Measurements from ENCODE around the gene HOOK2.

The HOOK2 gene

GRCh38 chr19:12801466-12802266 lies 26.3 kb upstream of the HOOK2 start, which contains the start of the genes PRDX2 and THSD8:
PRDX2 (minus strand) TSS chr19:12801800; CDS start chr19:12801261, 539 bp downstream.
THSD8 (plus strand) TSS chr19:12802069; CDS start chr19:12802072, 3 bp downstream.
- WGBS (ENCODE audit: extremely low coverage, insufficient coverage, insufficient read length) = no CpG with 5 or more reads among the region's 78 CpGs
- H2BK12ac ChIP-seq (ENCODE audit: low read length) = no peak within 1 kb of the TSS

DNA sequence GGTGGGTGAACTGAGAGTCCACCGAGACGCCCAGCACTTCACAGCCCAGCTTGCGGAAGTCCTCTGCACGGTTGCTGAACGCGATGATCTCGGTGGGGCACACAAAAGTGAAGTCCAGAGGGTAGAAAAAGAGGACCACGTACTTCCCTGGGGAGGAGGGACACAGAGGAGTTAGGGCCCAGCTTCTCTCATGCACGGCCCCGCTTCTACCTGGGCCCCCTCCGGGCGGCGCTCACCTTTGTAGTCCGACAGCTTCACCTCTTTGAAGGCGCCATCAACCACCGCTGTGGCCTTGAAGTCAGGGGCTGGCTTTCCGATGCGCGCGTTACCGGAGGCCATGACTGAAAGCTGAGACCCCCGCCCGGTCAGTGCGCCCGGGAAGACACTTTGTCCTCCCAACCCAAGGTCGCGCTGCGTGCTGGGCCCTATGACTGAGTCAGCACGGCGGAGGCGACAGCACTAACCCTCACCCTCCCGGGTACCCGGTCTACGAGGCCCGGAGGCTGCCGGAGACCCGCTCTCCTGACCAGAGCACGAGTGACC lies 25.6 kb upstream of the HOOK2 start:
- H3K4ac ChIP-seq (ENCODE audit: low read depth, low read length) = peak overlapping the region; percentile 20
- peak overlapping the region; percentile 87 for H3K9ac ChIP-seq (ENCODE audit: low read length)
- peaks cover 4 to 11% of the 10 kb centered on the region in 2 experiments for H3K4me1 ChIP-seq (ENCODE audit: control insufficient read depth in 1 of 2, insufficient read depth in 2 of 2, low read length in 2 of 2)
- no peaks in the 10 kb centered on the region for H3K9me3 ChIP-seq (ENCODE audit: insufficient read depth, low read depth, low read length)
- peak overlapping the region; percentile 0 for H2BK120ac ChIP-seq (ENCODE audit: insufficient read depth, low read length, poor library complexity)
- H3K27ac ChIP-seq (ENCODE audit: low read depth, low read length) = no peak overlapping the region
- no peak overlapping the region for H3K23ac ChIP-seq (ENCODE audit: low read length)
- peak overlapping the region; percentile 13 for H3K18ac ChIP-seq (ENCODE audit: low read length)
- peak overlapping the region; percentile 94 for H3K4me3 ChIP-seq (ENCODE audit: low read depth, low read length)
- H2AFZ ChIP-seq (ENCODE audit: insufficient read depth, low read length, poor library complexity) = peak overlapping the region; percentile 19
- peak overlapping the region; percentile 63 for H4K8ac ChIP-seq (ENCODE audit: low read depth, low read length)
- peak overlapping the region; percentile 92 for H3K4me2 ChIP-seq (ENCODE audit: low read length)
- H3K27me3 ChIP-seq (ENCODE audit: insufficient read depth, low read length) = no peaks in the 10 kb centered on the region
- H3K79me1 ChIP-seq (ENCODE audit: low read length) = peaks cover 6% of the 10 kb centered on the region
- DNase-seq = peak in 1 of 2 donors; percentile 32
- peak overlapping the region; percentile 25 for H3K14ac ChIP-seq (ENCODE audit: low read length)
- peak overlapping the region; percentile 3 for H4K12ac ChIP-seq (ENCODE audit: low read depth, low read length)
- no CpG with 5 or more reads among the region's 38 CpGs for WGBS (ENCODE audit: extremely low coverage, insufficient coverage, insufficient read length)
- peaks cover 6% of the 10 kb centered on the region for H3K79me2 ChIP-seq (ENCODE audit: control insufficient read depth, insufficient read depth, low read length, poor library complexity)
- peak overlapping the region; percentile 54 for H4K91ac ChIP-seq (ENCODE audit: low read depth, low read length)
- peaks cover 17% of the 10 kb centered on the region in 2 experiments for H3K36me3 ChIP-seq (ENCODE audit: control insufficient read depth in 1 of 2, insufficient read depth in 2 of 2, low read length in 2 of 2)
- H2BK12ac ChIP-seq (ENCODE audit: low read length) = no peak overlapping the region
- H2AK5ac ChIP-seq (ENCODE audit: low read length) = no peak overlapping the region
- H2BK5ac ChIP-seq (ENCODE audit: low read depth, low read length, poor library complexity) = no peak overlapping the region

More at GRCh38 chr19:12801466-12802266, 26.3 kb upstream of the HOOK2 start, which contains the start of the genes PRDX2 and THSD8:
- H3K79me1 ChIP-seq (ENCODE audit: low read length) = peaks cover 11% of the 10 kb centered on the region
- H3K23ac ChIP-seq (ENCODE audit: low read length) = no peak within 1 kb of the TSS
- peak within 1 kb of the TSS; percentile 92 for H3K4me2 ChIP-seq (ENCODE audit: low read length)
- peak within 1 kb of the TSS; percentile 54 for H4K91ac ChIP-seq (ENCODE audit: low read depth, low read length)
- peak within 1 kb of the TSS; percentile 25 for H3K14ac ChIP-seq (ENCODE audit: low read length)
- no peaks in the 10 kb centered on the region for H3K27me3 ChIP-seq (ENCODE audit: insufficient read depth, low read length)
- peak within 1 kb of the TSS; percentile 13 for H3K18ac ChIP-seq (ENCODE audit: low read length)
- H4K8ac ChIP-seq (ENCODE audit: low read depth, low read length) = peak within 1 kb of the TSS; percentile 63
- peak within 1 kb of the TSS; percentile 0 for H2BK120ac ChIP-seq (ENCODE audit: insufficient read depth, low read length, poor library complexity)
- H3K27ac ChIP-seq (ENCODE audit: low read depth, low read length) = no peak within 1 kb of the TSS
- peak within 1 kb of the TSS; percentile 87 for H3K9ac ChIP-seq (ENCODE audit: low read length)
- peak within 1 kb of the TSS; percentile 94 for H3K4me3 ChIP-seq (ENCODE audit: low read depth, low read length)
- H3K79me2 ChIP-seq (ENCODE audit: control insufficient read depth, insufficient read depth, low read length, poor library complexity) = peaks cover 8% of the 10 kb centered on the region
- DNase-seq = peak in 1 of 2 donors; percentile 84
- peak within 1 kb of the TSS; percentile 20 for H3K4ac ChIP-seq (ENCODE audit: low read depth, low read length)
- peak within 1 kb of the TSS; percentile 88 for H2AFZ ChIP-seq (ENCODE audit: insufficient read depth, low read length, poor library complexity)
- peaks cover 6 to 15% of the 10 kb centered on the region in 2 experiments for H3K4me1 ChIP-seq (ENCODE audit: control insufficient read depth in 1 of 2, insufficient read depth in 2 of 2, low read length in 2 of 2)
- no peak within 1 kb of the TSS for H2BK5ac ChIP-seq (ENCODE audit: low read depth, low read length, poor library complexity)
- H4K12ac ChIP-seq (ENCODE audit: low read depth, low read length) = peak within 1 kb of the TSS; percentile 3
- peaks cover 17% of the 10 kb centered on the region in 2 experiments for H3K36me3 ChIP-seq (ENCODE audit: control insufficient read depth in 1 of 2, insufficient read depth in 2 of 2, low read length in 2 of 2)
- no peaks in the 10 kb centered on the region for H3K9me3 ChIP-seq (ENCODE audit: insufficient read depth, low read depth, low read length)
- no peak within 1 kb of the TSS for H2AK5ac ChIP-seq (ENCODE audit: low read length)

DNA sequence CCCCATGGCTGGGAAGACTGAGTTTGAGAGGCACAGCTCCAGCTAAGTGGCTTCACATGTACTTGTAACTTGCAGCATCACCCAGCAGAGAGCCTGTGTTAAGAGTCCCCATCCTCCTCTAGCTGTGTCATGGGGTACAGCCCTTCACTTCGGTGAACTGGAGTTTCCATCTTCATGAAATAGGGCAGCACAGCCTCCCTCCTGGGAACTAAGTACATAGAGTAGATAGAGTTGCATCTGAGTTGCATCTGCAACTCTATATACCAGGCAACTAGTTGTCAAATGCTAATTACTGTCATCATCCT lies 25.1 kb upstream of the HOOK2 start:
- no peak overlapping the region for H4K8ac ChIP-seq (ENCODE audit: low read depth, low read length)
- H3K4ac ChIP-seq (ENCODE audit: low read depth, low read length) = no peak overlapping the region
- H3K36me3 ChIP-seq (ENCODE audit: control insufficient read depth in 1 of 2, insufficient read depth in 2 of 2, low read length in 2 of 2) = peaks cover 17% of the 10 kb centered on the region in 2 experiments
- DNase-seq = no peak
- H4K12ac ChIP-seq (ENCODE audit: low read depth, low read length) = no peak overlapping the region
- H3K23ac ChIP-seq (ENCODE audit: low read length) = no peak overlapping the region
- H4K91ac ChIP-seq (ENCODE audit: low read depth, low read length) = no peak overlapping the region
- H2BK5ac ChIP-seq (ENCODE audit: low read depth, low read length, poor library complexity) = no peak overlapping the region
- no peak overlapping the region for H2AFZ ChIP-seq (ENCODE audit: insufficient read depth, low read length, poor library complexity)
- peaks cover 6% of the 10 kb centered on the region for H3K79me2 ChIP-seq (ENCODE audit: control insufficient read depth, insufficient read depth, low read length, poor library complexity)
- H3K27me3 ChIP-seq (ENCODE audit: insufficient read depth, low read length) = no peaks in the 10 kb centered on the region
- peaks cover 4 to 9% of the 10 kb centered on the region in 2 experiments for H3K4me1 ChIP-seq (ENCODE audit: control insufficient read depth in 1 of 2, insufficient read depth in 2 of 2, low read length in 2 of 2)
- H3K79me1 ChIP-seq (ENCODE audit: low read length) = peaks cover 6% of the 10 kb centered on the region
- no peak overlapping the region for H2BK12ac ChIP-seq (ENCODE audit: low read length)
- H3K27ac ChIP-seq (ENCODE audit: low read depth, low read length) = no peak overlapping the region
- no peaks in the 10 kb centered on the region for H3K9me3 ChIP-seq (ENCODE audit: insufficient read depth, low read depth, low read length)
- no peak overlapping the region for H2AK5ac ChIP-seq (ENCODE audit: low read length)
- no peak overlapping the region for H3K18ac ChIP-seq (ENCODE audit: low read length)
- H2BK120ac ChIP-seq (ENCODE audit: insufficient read depth, low read length, poor library complexity) = no peak overlapping the region
- H3K4me3 ChIP-seq (ENCODE audit: low read depth, low read length) = no peak overlapping the region
- peak overlapping the region; percentile 92 for H3K4me2 ChIP-seq (ENCODE audit: low read length)
- H3K9ac ChIP-seq (ENCODE audit: low read length) = no peak overlapping the region
- WGBS (ENCODE audit: extremely low coverage, insufficient coverage, insufficient read length) = no CpG with 5 or more reads among the region's 1 CpG
- H3K14ac ChIP-seq (ENCODE audit: low read length) = no peak overlapping the region

DNA sequence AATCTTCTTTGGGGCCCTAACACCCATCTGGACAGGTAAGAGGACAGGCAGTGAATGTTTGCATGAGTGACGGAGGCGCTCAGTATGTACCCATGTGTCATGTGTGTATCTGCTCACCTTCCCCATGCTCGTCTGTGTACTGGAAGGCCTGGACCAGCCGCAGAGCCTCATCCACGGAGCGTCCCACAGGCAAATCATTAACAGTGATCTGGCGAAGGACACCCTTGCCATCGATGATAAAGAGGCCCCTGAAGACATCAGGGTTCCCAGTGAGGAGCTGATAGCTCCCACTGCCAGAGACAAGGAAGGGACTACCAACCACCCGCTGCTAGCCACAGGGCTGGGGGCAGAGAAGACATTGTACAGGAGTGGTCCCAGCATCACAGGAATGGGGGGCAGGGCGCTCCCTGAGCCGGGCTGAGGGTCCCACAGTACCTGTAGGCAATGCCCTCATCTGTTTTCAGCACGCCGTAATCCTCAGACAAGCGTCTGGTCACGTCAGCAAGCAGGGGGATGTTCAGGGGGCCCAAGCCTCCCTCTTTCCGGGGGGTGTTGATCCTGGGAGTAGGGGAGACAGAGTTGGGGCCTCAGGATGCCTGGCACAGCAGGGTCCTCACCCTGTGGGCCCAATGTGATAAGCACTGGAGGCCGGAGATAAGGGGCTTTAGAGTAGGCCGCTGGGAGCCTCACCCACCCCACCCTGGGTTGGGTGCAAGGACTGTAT lies 24.6 kb upstream of the HOOK2 start:
- Histone ChIP-seq H2AFZ (ENCODE audit: insufficient read depth, low read length, poor library complexity) (no peak overlapping the region), H2AK5ac (ENCODE audit: low read length) (no peak overlapping the region), H3K4me1 (ENCODE audit: control insufficient read depth in 1 of 2, insufficient read depth in 2 of 2, low read length in 2 of 2) (peaks cover 4 to 9% of the 10 kb centered on the region in 2 experiments), H3K27me3 (ENCODE audit: insufficient read depth, low read length) (no peaks in the 10 kb centered on the region), H3K27ac (ENCODE audit: low read depth, low read length) (no peak overlapping the region), H3K18ac (ENCODE audit: low read length) (no peak overlapping the region), H4K12ac (ENCODE audit: low read depth, low read length) (no peak overlapping the region), H3K23ac (ENCODE audit: low read length) (no peak overlapping the region), H3K4ac (ENCODE audit: low read depth, low read length) (no peak overlapping the region), H3K4me2 (ENCODE audit: low read length) (peak overlapping the region; percentile 92), H3K36me3 (ENCODE audit: control insufficient read depth in 1 of 2, insufficient read depth in 2 of 2, low read length in 2 of 2) (peaks cover 17% of the 10 kb centered on the region in 2 experiments), H3K14ac (ENCODE audit: low read length) (no peak overlapping the region), H3K4me3 (ENCODE audit: low read depth, low read length) (no peak overlapping the region), H2BK12ac (ENCODE audit: low read length) (no peak overlapping the region), H3K9me3 (ENCODE audit: insufficient read depth, low read depth, low read length) (no peaks in the 10 kb centered on the region), H2BK120ac (ENCODE audit: insufficient read depth, low read length, poor library complexity) (no peak overlapping the region), H4K91ac (ENCODE audit: low read depth, low read length) (no peak overlapping the region), H3K79me1 (ENCODE audit: low read length) (peaks cover 6% of the 10 kb centered on the region), H3K9ac (ENCODE audit: low read length) (no peak overlapping the region), H3K79me2 (ENCODE audit: control insufficient read depth, insufficient read depth, low read length, poor library complexity) (peaks cover 6% of the 10 kb centered on the region), H4K8ac (ENCODE audit: low read depth, low read length) (no peak overlapping the region), H2BK5ac (ENCODE audit: low read depth, low read length, poor library complexity) (no peak overlapping the region)
- no CpG with 5 or more reads among the region's 18 CpGs for WGBS (ENCODE audit: extremely low coverage, insufficient coverage, insufficient read length)
- DNase-seq = no peak

Measured in trophoblast cell (in vitro differentiated cells and primary cell).